Measurements from ENCODE around the gene PCDH15.

The PCDH15 gene

DNA sequence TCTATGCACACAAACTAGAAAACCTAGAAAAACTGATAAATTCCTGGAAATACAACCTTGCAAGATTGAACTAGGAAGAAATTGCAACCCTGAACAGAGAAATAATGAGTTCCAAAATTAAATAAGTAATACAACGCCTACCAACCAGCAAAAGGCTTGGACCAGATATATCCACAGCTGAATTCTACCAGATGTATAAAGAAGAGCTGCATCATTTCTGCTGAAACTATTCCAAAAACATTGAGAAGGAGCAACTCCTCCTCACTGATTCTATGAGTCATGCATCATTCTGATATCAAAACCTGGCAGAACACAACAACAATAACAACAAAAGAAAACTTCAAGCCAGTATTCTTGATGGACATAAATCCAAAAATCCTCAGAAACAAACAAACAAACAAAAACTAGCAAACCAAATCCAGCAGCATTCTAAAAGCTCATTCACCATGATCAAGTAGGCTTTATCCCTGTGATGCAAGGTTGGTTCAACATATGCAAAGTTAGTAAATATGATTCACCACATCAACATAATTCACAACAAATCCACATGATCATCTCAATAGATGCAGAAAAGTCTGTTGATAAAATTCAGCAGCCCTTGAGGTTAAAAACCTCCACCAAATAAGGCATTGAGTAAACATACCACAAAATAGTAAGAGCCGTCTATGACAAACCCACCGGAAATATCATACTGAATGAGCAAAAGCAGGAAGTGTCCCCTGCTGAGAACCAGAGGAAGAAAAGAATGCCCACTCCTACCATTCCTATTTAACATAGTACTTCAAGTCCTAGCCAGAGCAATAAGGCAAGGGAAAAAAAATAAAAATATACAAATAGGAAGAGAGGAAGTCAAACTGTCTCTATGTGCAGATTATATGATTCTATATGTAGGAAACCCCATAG is 98.2 kb downstream of the PCDH15 start:
- no peak for DNase-seq

DNA sequence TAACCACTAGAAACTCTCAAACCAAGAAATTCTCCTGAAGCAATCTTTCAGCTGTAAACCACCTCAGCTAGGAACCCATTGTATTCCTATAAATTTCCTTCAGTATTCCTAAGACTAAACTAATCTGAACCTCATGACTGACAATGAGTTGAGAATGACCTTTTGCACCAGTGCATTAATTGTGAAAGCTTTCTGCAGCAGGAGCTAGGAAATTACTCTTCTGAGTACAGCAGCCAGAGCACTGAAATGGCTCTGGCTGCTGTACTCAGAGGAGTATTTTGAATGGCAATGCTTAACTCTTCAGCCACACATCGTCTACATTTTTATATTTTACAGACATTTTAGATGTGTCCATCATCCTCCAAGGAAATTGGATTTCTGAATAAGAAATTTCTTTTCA is 109.7 kb downstream of the PCDH15 start:
- no peak for DNase-seq

DNA sequence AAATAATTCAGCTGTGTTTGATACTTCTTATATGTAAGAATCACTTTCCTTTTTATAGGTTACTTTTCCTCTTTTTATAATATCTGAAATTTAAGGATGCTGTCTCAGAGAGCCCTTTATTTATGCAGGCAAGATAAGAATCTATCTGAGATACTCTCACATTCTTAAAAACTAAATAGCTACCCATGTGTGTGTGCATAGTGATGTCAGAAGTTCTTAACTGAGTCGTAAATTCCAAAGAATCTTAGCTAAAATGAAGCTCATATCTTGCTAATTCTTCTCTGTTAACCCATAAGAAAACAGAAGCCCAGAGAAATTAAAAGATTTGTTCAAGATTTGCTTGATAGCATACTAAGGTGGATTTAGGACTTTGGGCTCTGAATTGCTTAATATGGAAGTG is 118.5 kb downstream of the PCDH15 start:
- DNase-seq = no peak

DNA sequence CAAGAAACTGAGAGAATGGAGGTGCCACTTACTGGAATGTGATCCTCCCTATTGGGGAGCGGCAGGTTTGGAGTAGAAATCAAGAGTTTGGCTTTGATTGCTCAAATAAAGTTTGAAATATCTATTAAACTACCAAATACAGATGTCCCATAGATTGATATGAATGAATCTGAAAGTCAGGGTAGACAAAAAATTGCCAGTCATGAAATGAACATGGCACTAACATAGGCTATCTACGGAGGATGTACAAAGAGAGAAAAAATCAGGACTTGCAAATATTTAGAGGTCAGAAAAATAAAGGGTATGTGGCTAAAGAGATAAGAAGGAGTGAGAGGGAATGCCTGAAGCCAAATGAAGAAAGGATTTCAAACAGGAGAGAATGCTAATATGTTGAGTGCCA is 119.9 kb downstream of the PCDH15 start:
- DNase-seq = no peak

DNA sequence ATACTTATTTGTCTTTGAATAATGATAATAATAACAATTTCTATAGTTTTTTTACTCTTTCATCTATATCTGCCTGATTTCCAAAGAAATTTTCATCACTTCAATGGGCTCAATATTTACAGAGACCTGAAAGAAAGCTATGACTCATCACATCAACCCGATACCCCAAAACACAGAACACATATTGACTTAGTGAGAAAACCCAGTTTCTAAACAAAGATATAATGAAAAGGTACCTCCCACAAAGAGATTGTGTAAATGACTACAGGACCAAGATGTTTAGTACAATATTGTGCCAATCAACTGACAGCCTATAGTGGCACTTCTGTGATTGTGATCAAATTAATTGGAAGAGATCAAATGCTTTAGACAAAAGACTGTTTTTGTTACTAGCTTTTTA is 133.9 kb downstream of the PCDH15 start:
- no peak for DNase-seq

DNA sequence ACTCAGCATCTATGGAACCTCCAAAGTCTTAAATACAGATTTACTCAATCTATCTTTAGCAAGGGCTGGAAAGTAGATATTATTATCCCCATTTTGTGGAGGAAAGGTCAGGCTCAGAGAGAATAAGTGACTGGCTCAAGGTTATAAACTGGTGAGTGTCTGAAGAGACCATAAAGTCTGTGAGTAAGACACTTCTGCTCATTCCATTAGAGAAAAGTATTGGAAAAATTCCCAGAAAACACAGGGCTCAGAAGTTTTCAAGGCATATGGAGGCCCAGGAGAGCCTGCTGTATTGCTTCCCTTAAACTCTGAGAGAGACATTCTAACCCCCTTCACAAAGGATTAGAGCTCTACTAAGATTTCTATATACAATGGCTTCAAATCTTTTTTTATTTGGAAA is 134.8 kb downstream of the PCDH15 start:
- DNase-seq = no peak

DNA sequence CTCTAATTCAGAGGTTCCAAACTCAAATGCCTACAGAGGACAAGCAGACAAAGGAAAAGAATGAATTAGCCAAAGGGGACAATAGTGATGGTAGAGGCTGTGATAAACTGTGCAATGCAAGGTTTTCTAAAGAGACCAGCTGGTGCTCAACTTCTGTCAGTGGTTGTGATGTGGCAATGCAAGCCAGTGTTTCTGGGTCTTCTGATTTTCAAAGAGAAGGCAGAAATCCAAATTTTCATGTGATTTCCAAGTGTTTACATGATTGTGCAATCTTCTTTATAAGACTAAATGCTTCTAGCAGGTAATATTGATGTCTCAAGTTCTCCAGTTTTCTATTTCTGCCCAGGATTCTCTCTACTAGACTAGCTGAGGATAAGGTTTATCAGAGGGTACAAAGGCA is 135.9 kb downstream of the PCDH15 start:
- no peak for DNase-seq

DNA sequence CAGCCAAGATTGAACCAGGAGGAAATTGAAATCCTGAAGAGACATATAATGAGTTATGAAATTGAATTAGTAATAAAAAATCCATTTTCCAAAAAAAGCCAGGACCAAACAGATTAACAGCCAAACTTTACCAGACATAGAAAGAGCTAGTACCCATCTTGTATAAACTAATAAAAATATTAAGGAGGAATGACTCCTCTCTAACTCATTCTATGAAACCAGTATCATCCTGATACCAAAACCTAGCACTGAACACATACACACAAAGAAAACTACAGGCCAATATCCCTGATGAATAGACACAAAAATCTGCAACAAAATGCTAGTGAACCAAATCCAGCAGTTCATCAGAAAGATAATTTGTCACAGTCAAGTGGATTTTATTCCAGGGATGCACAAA is 140.6 kb downstream of the PCDH15 start:
- no peak for DNase-seq

DNA sequence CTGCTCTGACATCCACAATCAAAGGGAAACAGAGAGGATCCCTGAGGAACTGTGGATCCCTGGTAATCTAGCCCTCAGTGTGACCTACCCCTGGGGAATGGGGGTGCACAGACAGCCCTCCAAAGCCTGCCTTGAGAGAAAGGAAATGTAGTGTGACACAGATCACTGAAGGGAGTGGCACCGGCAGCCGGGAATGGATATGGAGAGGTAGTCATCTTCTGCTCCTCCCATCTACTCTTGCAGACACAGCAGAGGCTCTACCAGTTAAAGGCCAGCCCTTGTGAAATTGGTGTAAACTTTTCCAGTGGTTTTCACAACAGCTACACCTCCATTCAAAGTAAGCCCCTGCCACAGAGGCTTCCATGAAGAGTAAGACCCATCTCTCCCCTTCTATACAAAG is 144.4 kb downstream of the PCDH15 start:
- DNase-seq = no peak

DNA sequence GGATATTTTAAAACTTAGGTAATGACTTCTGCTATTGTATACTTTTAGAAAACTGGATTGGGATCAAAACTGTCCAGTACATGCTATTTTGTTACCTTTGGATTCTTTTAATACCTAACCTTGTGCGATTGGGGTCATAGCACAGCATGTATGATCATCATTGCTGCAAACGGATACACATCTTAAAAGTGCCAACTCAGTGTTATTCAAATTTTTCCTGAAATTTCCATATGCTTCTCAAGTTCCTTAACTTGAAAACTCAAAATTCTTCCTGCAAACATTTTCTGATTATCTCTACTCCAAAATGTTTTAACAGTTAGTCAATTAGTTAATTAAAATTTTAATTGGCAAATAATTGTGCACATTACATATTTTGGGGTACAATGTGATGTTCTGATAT is 147.5 kb downstream of the PCDH15 start:
- no peak for DNase-seq

DNA sequence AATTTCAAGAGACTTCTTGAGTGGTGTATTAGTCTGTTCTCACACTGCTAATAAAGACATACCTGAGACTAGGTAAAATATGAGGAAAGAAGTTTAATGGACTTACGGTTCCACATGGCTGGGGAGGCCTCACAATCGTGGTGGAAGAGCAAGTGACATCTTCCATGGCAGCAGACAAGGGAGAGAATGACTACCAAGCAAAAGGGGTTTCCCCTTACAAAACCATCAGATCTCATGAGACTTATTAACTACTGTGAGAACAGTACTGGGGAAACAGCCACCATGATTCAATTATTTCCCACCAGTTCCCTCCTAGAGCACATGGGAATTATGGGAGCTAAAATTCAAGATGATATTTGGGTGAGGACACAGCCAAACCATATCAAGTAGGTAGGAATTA is 150.5 kb downstream of the PCDH15 start:
- DNase-seq = no peak

DNA sequence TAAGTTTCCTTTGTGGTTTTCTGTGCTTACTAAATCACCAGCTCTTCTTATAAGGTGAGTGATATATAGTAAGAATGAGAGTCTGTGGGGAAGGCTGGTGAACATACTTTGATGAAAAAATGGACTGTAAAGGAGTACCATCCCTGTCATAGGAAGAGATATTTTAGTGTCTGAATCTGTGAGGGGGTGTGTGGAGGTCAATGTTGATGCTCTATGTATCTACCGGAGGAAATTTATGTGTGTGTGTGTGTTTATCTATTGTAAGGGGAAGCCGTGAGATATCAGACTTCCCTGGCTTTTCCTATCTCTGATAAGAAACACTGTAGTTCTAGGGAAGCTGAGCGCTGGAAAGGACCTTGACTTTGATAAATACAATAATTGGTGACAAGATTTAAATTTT is 179.0 kb downstream of the PCDH15 start:
- DNase-seq = no peak

DNA sequence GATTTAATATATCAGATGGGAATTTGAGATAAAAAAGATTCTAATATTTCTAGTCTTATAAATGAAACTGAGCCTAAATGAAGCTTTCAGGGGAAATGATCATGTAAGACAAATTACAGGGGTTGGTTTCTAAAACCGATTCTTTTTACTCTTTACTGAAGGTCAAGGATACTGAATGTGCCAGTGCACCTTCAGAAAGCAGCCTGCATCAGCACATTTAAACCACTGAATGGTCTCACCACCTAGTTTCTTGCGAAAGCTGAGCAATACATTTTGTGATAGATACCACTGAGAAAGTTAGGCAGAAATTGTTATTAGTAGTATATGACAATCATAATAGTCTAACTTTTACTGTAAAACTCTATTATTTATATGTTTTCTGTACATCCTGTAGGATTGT is 180.7 kb downstream of the PCDH15 start:
- no peak for DNase-seq

DNA sequence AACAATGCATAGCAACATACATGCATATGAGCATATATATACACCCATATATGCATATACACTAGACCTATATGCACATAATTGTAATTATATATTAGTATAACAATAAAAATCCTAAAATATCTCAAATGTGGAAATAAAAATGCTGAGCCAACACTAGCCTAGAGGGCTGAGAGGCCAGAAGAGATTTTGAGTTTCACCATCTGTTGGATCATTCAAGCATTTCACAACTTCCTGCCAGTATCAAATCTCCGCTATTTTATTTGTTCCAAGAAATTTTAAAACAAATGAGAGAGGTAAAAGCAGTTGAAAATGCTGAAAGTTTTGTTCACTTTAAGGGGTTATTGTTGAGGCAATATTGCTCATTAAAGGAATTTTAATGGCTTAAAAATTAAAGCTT is 187.0 kb downstream of the PCDH15 start:
- no peak for DNase-seq

DNA sequence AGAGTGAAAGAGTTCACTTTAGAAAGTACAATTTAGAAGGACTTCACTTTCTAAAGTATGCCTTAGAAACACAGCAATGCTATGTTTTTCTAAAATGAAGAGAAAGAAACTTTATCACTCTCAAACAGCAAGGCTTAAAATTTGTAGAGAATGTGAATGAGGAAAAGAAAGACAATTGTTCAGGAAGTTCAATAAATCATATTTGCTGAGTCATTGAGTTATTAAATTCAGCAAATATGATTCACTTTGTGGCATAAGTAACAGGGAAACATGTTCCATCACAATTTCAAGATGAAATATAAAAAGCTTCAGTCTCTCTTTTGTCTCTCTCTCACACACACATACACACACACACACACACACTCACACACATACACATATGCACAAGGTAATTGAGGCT is 187.9 kb downstream of the PCDH15 start:
- no peak for DNase-seq

DNA sequence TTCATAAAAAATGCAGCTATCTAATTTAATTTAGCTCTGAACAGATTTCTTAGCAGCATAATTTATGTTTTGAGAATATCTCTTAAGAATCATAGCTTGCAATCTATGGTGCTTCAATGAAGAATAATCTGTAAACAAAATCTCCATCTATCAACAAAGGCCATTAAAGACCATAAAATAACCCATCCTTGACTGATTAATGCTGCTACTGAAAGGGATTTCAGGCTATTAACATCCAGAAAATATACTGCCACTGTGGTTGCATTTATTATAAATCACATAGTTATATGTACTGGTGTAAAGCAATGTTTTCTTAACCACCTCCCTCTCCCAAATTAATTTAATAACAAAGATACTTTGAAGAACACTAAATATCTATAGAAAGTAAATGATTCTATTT is 191.6 kb downstream of the PCDH15 start:
- DNase-seq = no peak

DNA sequence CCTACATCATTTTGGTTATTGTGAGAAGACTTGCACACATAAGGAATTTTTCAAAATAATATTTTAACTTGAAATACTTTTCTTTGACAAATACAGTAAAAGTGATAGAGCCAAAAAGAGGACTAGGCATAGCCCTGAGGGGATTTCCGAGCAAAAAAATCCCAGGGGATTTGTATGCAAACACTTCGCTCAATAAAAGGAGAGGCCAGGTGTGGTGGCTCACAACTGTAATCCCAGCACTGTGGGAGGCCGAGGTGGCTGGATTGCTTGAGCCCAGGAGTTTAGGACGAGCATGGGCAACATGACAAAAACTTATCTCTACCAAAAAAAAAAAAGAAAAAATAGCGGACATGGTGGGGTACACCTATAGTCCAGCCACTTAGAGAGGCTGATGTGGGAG is 193.0 kb downstream of the PCDH15 start:
- no peak for DNase-seq

DNA sequence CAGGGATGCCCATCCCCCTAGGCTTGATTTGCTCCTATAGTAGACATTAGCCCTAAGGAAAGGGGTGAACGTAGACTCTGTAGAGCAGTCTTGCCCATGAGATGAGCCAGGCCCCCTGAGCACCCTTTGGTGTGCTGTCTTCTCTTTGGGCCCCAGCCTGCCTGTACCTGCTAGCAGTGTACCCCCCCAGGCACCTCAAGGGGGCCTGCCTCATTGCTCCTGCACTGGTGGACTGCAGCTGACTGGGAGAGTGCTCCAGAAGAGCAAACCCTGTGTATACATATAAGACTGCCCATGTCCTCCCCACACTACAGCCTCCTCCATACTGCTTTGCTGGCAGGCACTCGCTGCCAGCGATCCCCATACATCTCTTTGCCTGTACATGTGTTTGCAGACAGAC is 206.7 kb downstream of the PCDH15 start:
- no peak for DNase-seq

DNA sequence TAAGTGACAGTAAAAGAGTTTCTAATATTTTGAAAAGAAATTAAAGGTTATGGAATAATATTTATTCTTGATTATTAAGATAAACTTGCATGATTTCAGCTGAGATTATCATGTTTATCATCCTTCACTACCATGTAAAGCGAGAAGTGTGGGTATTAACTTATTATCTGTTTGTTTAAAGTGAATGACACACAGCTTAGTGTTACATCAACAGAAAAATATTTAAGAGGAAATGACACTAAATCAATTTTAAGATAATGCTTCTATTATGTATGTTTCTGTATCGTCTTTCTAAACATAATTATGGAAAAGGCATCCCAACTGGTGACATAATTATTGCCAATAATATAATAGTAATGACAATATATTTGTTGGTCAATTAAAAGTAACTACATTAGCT is 213.1 kb downstream of the PCDH15 start:
- no peak for DNase-seq

DNA sequence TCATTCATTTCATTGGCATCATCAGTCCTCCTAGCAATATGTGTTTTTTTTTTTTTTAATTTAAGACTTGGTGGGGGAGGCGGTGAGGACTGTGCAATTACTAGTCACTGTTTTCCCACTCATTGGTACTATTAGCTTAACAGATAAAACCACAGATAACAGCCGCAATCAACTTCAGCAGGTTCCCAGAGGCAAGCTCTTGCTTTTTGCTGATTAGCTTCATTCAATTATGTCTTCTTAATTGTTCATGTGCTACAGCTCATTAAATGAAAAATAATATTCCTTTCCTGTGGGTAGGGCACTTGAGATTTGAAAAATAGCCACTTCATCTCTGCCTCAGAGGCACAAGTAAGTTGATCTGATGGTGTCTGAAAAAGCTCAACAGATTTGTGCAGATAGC is 215.5 kb downstream of the PCDH15 start:
- DNase-seq = no peak

DNA sequence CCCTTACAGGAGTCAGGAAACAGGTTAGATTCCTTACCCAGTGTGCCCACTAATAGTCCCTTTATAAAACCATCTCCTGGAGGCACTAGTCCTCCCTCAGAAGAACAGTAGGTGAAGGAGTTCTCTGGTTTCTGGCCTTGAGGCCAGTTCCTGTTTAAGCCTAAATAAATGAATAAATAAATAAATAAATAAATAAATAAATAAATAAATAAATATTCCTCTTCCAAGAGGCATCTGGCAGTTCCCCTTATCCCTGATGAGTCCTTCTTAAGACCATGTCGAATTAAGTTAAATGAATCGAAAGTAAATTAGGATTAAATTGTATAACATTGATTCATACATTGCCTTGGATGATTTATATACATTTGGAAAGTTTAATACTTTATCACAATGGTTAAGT is 223.3 kb downstream of the PCDH15 start:
- no peak for DNase-seq

DNA sequence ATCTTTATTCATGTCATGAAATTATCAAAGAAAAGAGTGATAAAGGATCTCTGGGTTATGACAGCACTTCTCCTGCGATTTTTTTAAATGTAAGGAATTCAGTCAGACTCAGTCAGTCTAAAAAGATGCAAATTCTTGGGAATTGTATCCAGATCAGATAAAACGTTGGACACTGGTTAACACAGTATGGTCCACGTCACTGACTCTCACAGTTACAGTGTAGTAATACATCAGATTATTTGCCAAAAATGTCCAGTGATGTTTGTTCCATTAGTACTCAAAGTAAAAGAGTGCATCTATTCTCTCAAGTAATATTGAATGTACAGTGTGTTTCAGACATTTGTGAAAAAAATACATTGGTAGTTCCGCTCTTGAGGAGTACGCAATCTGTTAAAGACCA is 224.5 kb downstream of the PCDH15 start:
- DNase-seq = no peak

DNA sequence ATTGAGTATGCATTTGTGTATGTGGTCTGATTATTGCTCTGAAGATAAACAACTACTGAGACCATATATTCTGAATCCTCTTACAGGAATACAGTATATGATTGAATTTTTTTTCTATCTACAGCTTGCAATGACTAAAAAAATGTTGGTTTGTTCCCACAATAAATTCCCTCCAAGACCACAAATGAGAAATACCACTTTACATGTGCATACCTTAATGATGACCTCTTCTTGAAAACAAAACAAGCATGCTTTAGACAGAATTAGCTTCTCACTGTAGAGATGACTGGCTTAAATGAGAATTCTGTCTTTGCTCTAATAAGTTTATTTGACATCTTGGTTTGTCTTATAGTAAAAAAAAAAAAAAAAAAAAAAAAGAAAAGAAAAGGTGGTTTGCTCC is 241.5 kb downstream of the PCDH15 start:
- DNase-seq = no peak

DNA sequence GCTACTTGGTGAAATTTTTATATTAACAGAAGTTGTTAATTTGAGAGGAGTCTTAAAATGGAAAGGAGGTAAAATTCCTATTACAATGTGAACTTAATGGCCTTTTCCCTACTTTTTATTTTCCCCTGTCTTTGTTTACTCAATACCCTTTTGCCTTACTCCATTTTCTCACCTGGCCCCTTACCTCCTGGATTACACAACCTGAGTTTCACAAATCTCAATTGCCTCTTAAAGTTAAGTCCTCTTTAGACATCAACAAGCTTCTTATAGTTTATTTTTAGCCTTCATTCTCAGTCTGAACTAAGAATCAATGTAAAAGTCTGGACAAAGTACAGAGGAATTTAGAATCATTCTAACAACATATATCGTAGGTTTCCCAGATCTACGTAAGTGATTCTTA is 247.0 kb downstream of the PCDH15 start:
- DNase-seq = no peak

DNA sequence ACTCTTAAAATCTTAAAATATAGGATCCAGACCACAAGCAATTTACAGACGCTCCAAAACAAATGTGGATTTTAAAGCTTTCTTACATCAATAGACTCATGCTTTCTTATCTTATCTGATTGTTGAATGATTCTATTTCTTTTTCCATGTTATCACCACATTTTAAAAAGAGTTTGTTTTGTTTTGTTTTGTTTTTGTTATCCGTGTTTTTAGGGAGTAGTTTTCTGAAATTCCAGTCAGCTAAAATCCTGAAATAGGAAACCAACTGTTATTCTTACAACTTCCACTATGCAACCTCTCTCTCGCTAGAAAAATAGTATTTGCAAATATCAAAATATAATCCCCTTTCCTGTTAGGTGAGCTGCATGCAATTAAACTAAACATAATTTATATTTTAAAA is 251.0 kb downstream of the PCDH15 start:
- DNase-seq = no peak
